Measurements from ENCODE around the gene FAM118B.

The FAM118B gene

DNA sequence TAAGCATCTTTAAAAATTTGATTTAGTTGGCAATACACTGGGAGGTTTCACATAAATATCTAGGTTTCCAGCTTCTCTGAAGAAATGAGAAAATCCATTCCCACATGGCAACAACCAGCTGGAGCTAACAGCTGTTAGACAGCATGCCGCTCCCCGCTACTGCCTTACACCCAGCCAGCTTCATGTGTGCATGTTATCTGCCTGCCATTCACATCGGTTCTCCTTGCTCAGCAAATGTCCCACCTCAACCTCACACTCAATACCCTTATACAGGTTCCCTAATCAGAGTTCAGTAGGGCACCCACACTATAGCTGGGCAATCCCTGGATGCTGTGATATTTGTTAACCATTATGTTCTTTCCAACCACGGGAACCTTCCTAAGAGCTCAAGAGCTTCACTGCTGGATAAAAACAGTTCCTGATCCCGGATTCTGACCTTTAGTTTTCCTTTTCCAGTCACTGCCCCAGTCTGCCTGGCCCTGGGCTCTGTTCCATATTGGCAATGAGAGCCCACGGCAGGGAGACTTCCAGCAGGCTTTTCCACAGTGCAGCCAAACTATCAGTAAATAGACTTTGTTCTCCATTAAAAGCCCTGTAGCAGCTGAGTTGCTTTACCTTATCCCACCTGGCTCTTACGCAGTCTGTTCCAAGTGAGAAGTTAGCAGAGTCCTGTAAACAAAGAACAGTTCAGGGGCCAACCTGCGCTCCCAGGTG lies 8.8 kb upstream of the FAM118B start:
- Histone ChIP-seq H3K27me3 (replicated peaks) (no peaks in the 10 kb centered on the region), H3K27ac (no peak overlapping the region), H3K36me3 (replicated peaks) (peaks cover 42% of the 10 kb centered on the region), H3K4me3 (ENCODE audit: low read depth, low read length) (no peak overlapping the region)
- in situ Hi-C loops (cut with HindIII; ENCODE audit: low pct_ligation_motif_present, low sequenced_read_pairs), result no loop called here
- DNase-seq, result no peak
- no peak for TF ChIP-seq CTCF (IDR thresholded peaks at IDR 0.05; ENCODE audit: low read depth, low read length, missing control alignments)

DNA sequence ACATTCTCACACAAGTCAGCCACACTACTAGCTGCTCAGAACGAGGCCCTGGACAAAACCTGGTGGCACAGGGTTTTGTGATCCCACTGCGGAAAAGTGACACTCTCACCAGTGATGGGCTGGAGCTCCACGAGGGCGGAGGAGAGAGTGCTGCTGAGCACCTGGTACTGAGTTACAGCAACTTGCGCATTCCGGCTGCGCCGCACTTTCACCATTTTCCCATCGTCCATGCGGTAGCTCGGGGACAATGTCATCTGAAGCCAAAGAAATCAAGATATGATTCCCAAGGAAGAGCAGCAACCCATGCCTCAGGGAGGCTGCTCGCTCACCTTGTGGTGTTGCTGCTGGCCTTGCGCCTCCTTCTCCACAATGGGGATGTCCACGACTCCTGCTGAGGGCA lies 6.2 kb upstream of the FAM118B start:
- TF ChIP-seq CTCF (IDR thresholded peaks at IDR 0.05; ENCODE audit: low read depth, low read length, missing control alignments), result no peak
- in situ Hi-C loops (cut with HindIII; ENCODE audit: low pct_ligation_motif_present, low sequenced_read_pairs), result no loop called here
- H3K27me3 ChIP-seq (replicated peaks), result no peaks in the 10 kb centered on the region
- H3K27ac ChIP-seq, result no peak overlapping the region
- H3K4me3 ChIP-seq (ENCODE audit: low read depth, low read length), result no peak overlapping the region
- no peak for DNase-seq
- H3K36me3 ChIP-seq (replicated peaks), result peaks cover 57% of the 10 kb centered on the region

- in situ Hi-C loops (cut with HindIII; ENCODE audit: low pct_ligation_motif_present, low sequenced_read_pairs), result no loop called here
These were observed 3.7 kb upstream of the FAM118B start for GRCh38 chr11:126207896-126208295.

GRCh38 chr11:126210871-126211235 lies 729 bp upstream of the FAM118B start:
- TF ChIP-seq CTCF (IDR thresholded peaks at IDR 0.05; ENCODE audit: low read depth, low read length, missing control alignments), result no peak

More at GRCh38 chr11:126207896-126208295, 3.7 kb upstream of the FAM118B start:
- no peak overlapping the region for H3K27ac ChIP-seq
- TF ChIP-seq CTCF (IDR thresholded peaks at IDR 0.05; ENCODE audit: low read depth, low read length, missing control alignments), result no peak
- H3K27me3 ChIP-seq (replicated peaks), result no peaks in the 10 kb centered on the region
- no peak for DNase-seq
- peaks cover 43% of the 10 kb centered on the region for H3K36me3 ChIP-seq (replicated peaks)
- no peak overlapping the region for H3K4me3 ChIP-seq (ENCODE audit: low read depth, low read length)

DNA sequence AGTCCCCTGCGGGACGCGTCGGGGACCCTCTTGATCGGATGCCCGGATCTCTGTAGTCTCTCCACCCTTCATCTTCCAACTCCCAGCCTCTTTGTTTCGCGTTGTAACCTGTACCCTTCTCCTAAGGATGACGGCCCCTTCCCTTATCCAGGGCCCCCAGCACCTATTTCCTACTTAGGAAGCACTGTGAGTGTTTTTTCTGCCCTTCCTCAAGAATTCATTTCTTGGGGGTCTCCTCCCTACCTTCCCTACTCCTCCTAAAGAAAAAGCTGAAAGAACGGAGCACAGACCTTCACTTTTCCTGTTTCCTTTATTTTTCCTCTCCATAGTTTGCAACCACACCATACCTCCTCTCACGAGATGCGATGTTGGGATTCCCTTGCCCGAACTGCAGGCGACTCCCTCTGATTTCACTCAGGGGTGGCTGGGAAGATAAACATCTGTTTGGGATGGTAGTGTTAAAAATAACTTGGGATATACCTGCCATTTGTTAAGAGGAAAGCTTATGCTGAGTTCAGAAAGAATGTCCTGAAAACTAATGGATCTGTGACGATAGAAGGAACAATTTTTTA lies 593 bp downstream of the FAM118B start:
- DNase-seq, result no peak
- Histone ChIP-seq H3K4me3 (ENCODE audit: low read depth, low read length) (peak overlapping the region; percentile 99), H3K27ac (peak overlapping the region; percentile 53), H3K27me3 (replicated peaks) (no peaks in the 10 kb centered on the region), H3K36me3 (replicated peaks) (peaks cover 14% of the 10 kb centered on the region)
- no peak for TF ChIP-seq CTCF (IDR thresholded peaks at IDR 0.05; ENCODE audit: low read depth, low read length, missing control alignments)
- in situ Hi-C loops (cut with HindIII; ENCODE audit: low pct_ligation_motif_present, low sequenced_read_pairs), result no loop called here

More at GRCh38 chr11:126210871-126211235, 729 bp upstream of the FAM118B start:
- Histone ChIP-seq H3K36me3 (replicated peaks) (peaks cover 14% of the 10 kb centered on the region), H3K27me3 (replicated peaks) (no peaks in the 10 kb centered on the region), H3K27ac (peak overlapping the region; percentile 48), H3K4me3 (ENCODE audit: low read depth, low read length) (peak overlapping the region; percentile 99)
- DNase-seq, result no peak
- in situ Hi-C loops (cut with HindIII; ENCODE audit: low pct_ligation_motif_present, low sequenced_read_pairs), result no loop called here
